Activated naive CD4-positive, alpha-beta T cell treated with anti-CD3 and anti-CD28 coated beads, Interleukin-2, amount 10 ng/mL, durations not matched to agents 7 days and 5 days (primary cell): Measurements from ENCODE around the gene MAP2K7.

Experiments used
- CTCF ChIA-PET: fragments of 350-600 bp; sonication (Branson Sonifier 250); formaldehyde crosslinking; loops from one replicate; lab custom pipeline; 2021; ENCODE audit warnings: antibody characterized with exemption; lab: Charles Lee
- DNase-seq: peaks from one replicate; pipeline ENCODE4 v3.0.0-alpha.2; 2020
- H3K27ac Mint-ChIP-seq: one replicate; pipeline ENCODE4 v1.8.0; 2021; ENCODE audit warnings: mild to moderate bottlenecking, moderate library complexity, mixed read lengths
- H3K27me3 Mint-ChIP-seq: one replicate; pipeline ENCODE4 v1.8.0; 2021; ENCODE audit warnings: mild to moderate bottlenecking, mixed read lengths
- H3K36me3 Mint-ChIP-seq: one replicate; pipeline ENCODE4 v1.8.0; 2021; ENCODE audit warnings: mixed read lengths
- H3K4me1 Mint-ChIP-seq: one replicate; pipeline ENCODE4 v1.8.0; 2021; ENCODE audit warnings: mixed read lengths
- H3K4me3 Mint-ChIP-seq: one replicate; pipeline ENCODE4 v1.8.0; 2021; ENCODE audit warnings: mild to moderate bottlenecking, moderate library complexity, mixed read lengths
- H3K9me3 Mint-ChIP-seq: one replicate; pipeline ENCODE4 v1.8.0; 2021; ENCODE audit warnings: mixed read lengths

The MAP2K7 gene

DNA sequence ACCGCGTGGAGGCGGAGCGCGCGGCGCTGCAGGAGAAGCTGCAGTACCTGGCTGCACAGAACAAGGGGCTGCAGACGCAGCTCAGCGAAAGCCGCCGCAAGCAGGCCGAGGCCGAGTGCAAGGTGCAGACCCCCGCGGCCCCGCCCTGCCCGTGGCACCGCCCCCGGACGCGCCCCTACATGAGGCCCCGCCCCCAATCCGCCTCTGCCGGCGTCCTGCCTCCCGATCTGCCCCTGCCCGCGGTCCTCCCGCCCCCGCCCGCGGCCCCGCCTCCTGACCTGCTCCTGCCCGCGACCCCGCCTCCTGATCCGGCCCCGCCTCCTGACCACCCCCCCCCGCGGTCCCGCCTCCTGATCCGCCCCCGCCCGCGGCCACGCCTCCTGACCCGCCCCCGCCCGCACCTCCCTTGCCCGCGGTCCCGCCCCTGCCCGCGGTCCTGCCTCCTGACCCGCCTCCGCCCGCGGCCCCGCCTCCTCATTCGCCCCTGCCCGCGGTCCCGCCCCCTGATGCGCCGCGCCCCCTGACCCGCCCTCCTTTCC is 41.2 kb upstream of the MAP2K7 start:
- CTCF ChIA-PET: interaction anchor here (1.2 to 2.2 kb wide), 4 partner anchors 41 to 60 kb away, joined by 3 to 8 read pairs (median 4); partner anchors contain the start of genes MAP2K7 and SNAPC2
- H3K36me3 Mint-ChIP-seq: no peaks in the 10 kb centered on the region
- no peak overlapping the region for H3K4me3 Mint-ChIP-seq
- H3K27ac Mint-ChIP-seq: no peak overlapping the region
- peaks cover 21% of the 10 kb centered on the region for H3K4me1 Mint-ChIP-seq
- peaks cover 84% of the 10 kb centered on the region for H3K27me3 Mint-ChIP-seq
- no peaks in the 10 kb centered on the region for H3K9me3 Mint-ChIP-seq
- DNase-seq: peak; percentile 82

DNA sequence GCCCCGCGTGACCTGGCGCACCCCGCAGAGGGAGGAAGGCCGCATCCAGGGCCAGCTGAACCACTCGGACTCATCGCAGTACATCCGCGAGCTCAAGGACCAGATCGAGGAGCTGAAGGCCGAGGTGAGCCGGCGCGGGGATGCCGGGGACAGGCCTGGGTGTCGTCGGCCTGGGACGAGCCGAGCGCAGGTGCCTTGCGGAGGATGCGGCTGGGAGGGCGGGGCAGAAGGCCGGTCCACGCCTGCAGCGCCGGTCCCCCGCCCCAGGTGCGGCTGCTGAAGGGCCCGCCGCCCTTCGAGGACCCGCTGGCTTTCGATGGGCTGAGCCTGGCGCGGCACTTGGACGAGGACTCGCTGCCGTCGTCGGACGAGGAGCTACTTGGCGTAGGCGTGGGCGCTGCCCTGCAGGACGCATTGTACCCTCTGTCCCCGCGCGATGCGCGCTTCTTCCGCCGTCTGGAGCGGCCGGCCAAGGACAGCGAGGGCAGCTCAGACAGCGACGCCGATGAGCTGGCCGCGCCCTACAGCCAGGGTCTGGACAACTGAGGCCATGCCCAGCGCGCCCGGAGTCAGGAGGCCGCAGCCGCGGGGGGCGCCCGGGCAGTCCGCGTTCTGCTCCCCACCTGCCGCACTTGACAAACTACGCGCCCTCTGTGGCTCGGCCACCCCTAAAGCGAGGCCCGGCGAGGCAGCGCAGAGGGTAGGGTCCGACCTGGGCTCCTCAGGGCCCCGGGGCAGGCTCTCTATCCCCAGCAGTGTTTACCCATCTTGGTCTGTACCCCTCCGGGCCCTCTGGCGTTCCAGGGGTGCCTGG is 40.3 kb upstream of the MAP2K7 start:
- CTCF ChIA-PET: interaction anchor here (2.2 kb wide), 1 partner anchor 57 kb away, joined by 5 read pairs; the partner anchor contains the start of gene SNAPC2
- Mint-ChIP-seq H3K27ac (no peak overlapping the region), H3K27me3 (peaks cover 93% of the 10 kb centered on the region), H3K4me3 (no peak overlapping the region), H3K36me3 (no peaks in the 10 kb centered on the region), H3K4me1 (peaks cover 24% of the 10 kb centered on the region), H3K9me3 (no peaks in the 10 kb centered on the region)
- no peak for DNase-seq

DNA sequence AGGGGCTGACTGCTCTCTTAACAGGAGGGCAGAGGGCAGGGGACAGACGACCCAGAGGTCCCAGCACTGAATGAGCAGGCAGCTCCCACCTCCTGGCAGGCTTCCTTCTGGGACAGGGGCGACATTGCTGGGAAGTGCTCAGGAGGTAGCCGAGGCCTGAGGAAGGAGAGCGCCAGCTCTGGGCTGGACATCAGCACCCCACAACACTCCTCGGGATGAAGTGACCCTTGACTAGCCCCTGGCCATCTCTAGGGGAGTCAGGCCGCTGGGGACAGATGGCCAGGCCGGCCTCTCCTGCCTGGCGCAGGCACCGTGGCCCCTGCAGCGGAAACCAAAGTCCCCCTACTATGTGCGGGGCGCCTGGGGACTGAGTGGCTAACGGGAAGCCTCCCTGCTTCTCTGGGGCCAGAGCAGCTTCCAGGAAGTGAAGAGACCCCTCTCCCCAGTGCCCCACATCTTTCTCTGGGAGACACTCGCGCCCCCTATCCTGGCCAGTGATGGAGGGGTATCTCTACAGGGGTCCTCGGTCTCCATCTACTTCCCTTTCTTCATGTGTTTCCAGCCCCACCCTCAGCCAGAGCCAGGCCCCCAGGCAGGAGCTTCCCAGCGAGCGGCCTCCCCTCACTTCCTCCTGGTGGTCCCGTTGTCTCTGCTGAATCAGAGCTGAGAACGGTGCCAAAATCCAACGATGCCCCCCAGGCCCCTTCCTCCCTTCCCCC is 39.5 kb upstream of the MAP2K7 start:
- CTCF ChIA-PET: no interaction called here
- Mint-ChIP-seq H3K4me1 (peaks cover 30% of the 10 kb centered on the region), H3K9me3 (no peaks in the 10 kb centered on the region), H3K27ac (peak overlapping the region; percentile 37), H3K36me3 (no peaks in the 10 kb centered on the region), H3K27me3 (peaks cover 99% of the 10 kb centered on the region), H3K4me3 (no peak overlapping the region)
- no peak for DNase-seq

GRCh38 chr19:7864690-7865074 is 39.0 kb upstream of the MAP2K7 start:
- no peaks in the 10 kb centered on the region for H3K9me3 Mint-ChIP-seq
- H3K36me3 Mint-ChIP-seq: no peaks in the 10 kb centered on the region
- H3K27me3 Mint-ChIP-seq: peaks cover 94% of the 10 kb centered on the region
- H3K4me1 Mint-ChIP-seq: peaks cover 30% of the 10 kb centered on the region
- no peak overlapping the region for H3K27ac Mint-ChIP-seq
- no peak overlapping the region for H3K4me3 Mint-ChIP-seq
- CTCF ChIA-PET: no interaction called here
- no peak for DNase-seq

GRCh38 chr19:7865262-7865911 is 38.3 kb upstream of the MAP2K7 start:
- Mint-ChIP-seq H3K9me3 (no peaks in the 10 kb centered on the region), H3K4me3 (peak overlapping the region; percentile 43), H3K36me3 (no peaks in the 10 kb centered on the region), H3K4me1 (peaks cover 34% of the 10 kb centered on the region), H3K27ac (peak overlapping the region; percentile 51), H3K27me3 (peaks cover 87% of the 10 kb centered on the region)
- CTCF ChIA-PET: no interaction called here
- no peak for DNase-seq

DNA sequence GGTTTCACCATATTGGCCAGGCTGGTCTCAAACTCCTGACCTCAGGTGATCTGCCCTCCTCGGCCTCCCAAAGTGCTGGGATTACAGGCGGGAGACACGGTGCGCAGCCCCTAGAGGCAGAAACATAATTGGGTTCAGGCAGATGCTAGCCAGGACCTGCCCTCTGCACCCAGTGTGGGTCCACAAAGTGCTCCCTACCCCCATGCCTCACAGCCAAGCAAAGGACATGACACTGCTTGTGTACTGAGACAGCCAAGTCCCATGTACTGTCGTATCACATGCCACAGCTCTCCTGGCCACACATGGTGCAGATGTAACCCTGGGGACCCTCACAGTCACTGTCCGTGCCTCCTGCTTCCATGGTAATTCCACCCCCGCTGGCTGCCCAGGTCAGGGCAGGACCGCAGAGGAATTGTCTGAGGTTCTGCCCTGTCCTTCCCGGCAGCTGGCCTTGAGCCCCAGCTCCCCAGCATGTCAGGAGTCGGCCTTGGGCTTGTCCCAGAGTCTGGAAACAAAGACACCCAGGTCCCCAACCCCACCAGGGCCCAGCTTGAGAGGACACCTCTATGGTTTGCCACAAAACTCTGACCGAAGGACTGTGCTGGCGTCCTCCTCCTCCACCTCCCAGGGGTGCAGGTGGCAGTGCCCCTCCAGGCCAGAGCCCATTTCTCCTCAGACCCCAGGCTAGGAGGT is 37.1 kb upstream of the MAP2K7 start:
- Mint-ChIP-seq H3K4me1 (peaks cover 43% of the 10 kb centered on the region), H3K36me3 (no peaks in the 10 kb centered on the region), H3K27ac (no peak overlapping the region), H3K9me3 (no peaks in the 10 kb centered on the region), H3K4me3 (no peak overlapping the region), H3K27me3 (peaks cover 85% of the 10 kb centered on the region)
- CTCF ChIA-PET: no interaction called here
- no peak for DNase-seq

GRCh38 chr19:7867092-7867844 is 36.4 kb upstream of the MAP2K7 start:
- Mint-ChIP-seq H3K27me3 (peaks cover 85% of the 10 kb centered on the region), H3K9me3 (no peaks in the 10 kb centered on the region), H3K4me3 (no peak overlapping the region), H3K36me3 (no peaks in the 10 kb centered on the region), H3K4me1 (peaks cover 49% of the 10 kb centered on the region), H3K27ac (peak overlapping the region; percentile 7)
- CTCF ChIA-PET: no interaction called here
- DNase-seq: no peak

DNA sequence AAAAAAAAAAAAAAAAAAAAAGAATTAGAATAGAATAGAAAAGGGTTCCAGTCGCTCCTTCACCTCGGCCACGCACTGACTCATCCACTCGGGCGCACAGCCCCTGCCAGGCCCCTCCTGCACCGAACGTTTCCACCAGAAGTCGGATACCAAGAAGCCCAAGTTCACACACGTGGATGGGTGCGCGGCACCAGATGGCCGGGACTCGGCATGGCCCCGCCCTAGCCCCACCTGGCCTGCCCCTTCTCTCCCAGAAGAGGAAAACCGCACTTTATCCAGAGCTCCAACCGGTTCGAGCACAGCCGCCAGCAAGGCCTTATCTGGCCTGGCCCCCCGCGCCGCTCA is 35.4 kb upstream of the MAP2K7 start:
- H3K9me3 Mint-ChIP-seq: no peaks in the 10 kb centered on the region
- DNase-seq: peak; percentile 50
- H3K4me1 Mint-ChIP-seq: peaks cover 53% of the 10 kb centered on the region
- CTCF ChIA-PET: interaction anchor here (1.2 to 2.0 kb wide), 7 partner anchors 11 to 300 kb away, joined by 3 to 14 read pairs (median 8); partner anchors contain the start of genes MAP2K7 and SNAPC2
- no peaks in the 10 kb centered on the region for H3K36me3 Mint-ChIP-seq
- H3K27ac Mint-ChIP-seq: no peak overlapping the region
- peaks cover 85% of the 10 kb centered on the region for H3K27me3 Mint-ChIP-seq
- peak overlapping the region; percentile 68 for H3K4me3 Mint-ChIP-seq

- Mint-ChIP-seq H3K4me3 (peak overlapping the region; percentile 71), H3K36me3 (peaks cover 2% of the 10 kb centered on the region), H3K27ac (peak overlapping the region; percentile 81), H3K27me3 (peaks cover 85% of the 10 kb centered on the region), H3K4me1 (peaks cover 53% of the 10 kb centered on the region), H3K9me3 (no peaks in the 10 kb centered on the region)
- CTCF ChIA-PET: interaction anchor here (0.9 to 2.0 kb wide), 12 partner anchors 10 to 300 kb away, joined by 3 to 14 read pairs (median 5); partner anchors contain the start of genes MAP2K7, SNAPC2 and TRAPPC5
- DNase-seq: peak; percentile 86
Measured at GRCh38 chr19:7868671-7869452, 34.8 kb upstream of the MAP2K7 start.

DNA sequence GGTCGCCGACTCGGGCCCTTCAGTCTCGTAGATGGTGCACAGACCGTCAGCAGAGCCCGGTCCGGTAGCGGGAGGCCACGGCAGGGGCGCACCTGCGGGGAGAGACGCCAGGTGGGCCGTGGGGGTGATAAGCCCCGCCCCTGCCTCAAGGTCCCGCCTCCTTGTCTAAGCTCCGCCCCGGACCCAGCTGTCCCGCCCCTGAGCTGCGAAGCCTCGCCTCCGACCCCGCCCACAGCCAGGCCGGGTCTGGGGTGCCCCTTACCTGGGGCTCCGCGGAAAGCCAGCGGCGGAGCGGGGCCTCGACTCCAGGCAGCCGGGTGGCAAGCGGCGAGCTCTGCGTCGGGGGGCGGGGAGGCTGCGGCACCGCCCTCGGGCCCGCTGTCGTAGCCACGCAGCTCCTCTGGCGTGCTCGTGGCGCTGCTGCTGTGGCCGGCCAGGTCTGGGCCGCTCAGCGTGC is 34.2 kb upstream of the MAP2K7 start:
- Mint-ChIP-seq H3K4me3 (peak overlapping the region; percentile 71), H3K9me3 (no peaks in the 10 kb centered on the region), H3K36me3 (peaks cover 2% of the 10 kb centered on the region), H3K4me1 (peaks cover 50% of the 10 kb centered on the region), H3K27me3 (peaks cover 82% of the 10 kb centered on the region), H3K27ac (peak overlapping the region; percentile 81)
- CTCF ChIA-PET: interaction anchor here (0.7 to 2.0 kb wide), 14 partner anchors 10 to 347 kb away, joined by 3 to 14 read pairs (median 4); partner anchors contain the start of genes MAP2K7, MCOLN1, SNAPC2 and TRAPPC5
- DNase-seq: peak; percentile 83

DNA sequence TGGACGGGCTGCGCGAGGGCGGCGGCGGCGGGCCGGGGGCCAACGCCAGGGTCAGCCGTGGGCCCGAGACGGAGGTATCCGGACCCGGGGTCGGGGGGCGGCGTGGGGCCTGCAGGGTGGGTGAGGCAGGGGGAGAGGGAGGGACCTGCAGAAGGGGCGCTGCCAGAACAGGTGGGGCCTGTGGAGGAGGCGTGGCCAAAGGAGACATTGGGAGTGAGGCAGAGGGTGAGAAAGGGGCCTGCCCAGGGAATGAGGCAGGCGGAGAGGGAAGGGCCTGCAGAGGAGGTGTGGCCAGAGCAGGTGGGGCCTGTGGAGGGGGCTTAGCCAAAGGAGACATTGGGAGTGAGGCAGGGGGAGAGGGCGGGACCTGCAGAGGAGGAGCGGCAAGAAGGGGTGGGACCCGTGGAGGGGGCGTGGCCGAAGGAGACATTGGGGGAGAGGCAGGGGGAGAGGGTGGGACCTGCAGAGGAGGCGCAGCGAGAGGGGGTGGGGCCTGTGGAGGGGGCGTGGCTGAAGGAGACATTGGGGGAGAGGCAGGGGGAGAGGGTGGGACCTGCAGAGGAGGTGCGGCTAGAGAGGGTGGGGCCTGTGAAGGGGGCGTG is 33.7 kb upstream of the MAP2K7 start:
- peak overlapping the region; percentile 51 for H3K27ac Mint-ChIP-seq
- CTCF ChIA-PET: interaction anchor here (0.7 to 2.0 kb wide), 12 partner anchors 11 to 348 kb away, joined by 3 to 14 read pairs (median 5); partner anchors contain the start of genes MAP2K7, MCOLN1, SNAPC2 and TRAPPC5
- DNase-seq: peak; percentile 69
- no peaks in the 10 kb centered on the region for H3K9me3 Mint-ChIP-seq
- peaks cover 82% of the 10 kb centered on the region for H3K27me3 Mint-ChIP-seq
- peaks cover 2% of the 10 kb centered on the region for H3K36me3 Mint-ChIP-seq
- peak overlapping the region; percentile 58 for H3K4me3 Mint-ChIP-seq
- peaks cover 50% of the 10 kb centered on the region for H3K4me1 Mint-ChIP-seq
